Ovary (tissue), 3 donors: ENCODE data around the gene AGPAT2.

Experiments
- CTCF ChIP-seq, 3 donors: fragments of 450-650 bp in 2 of 3; fragments of 200-600 bp in 1 of 3; IDR thresholded peaks; one replicate each; pipeline versions ENCODE4 v1.5.1 to v1.8.0; 2016 to 2022; ENCODE audit warnings: antibody characterized with exemption in 3 of 3, mild to moderate bottlenecking in 1 of 3
- EP300 ChIP-seq: sonication (generic); formaldehyde crosslinking; IDR thresholded peaks from one replicate; pipeline ENCODE4 v1.6.1; 2017; ENCODE audit warnings: antibody characterized with exemption
- POLR2A ChIP-seq: fragments of 450-650 bp; IDR thresholded peaks from one replicate; pipeline ENCODE4 v1.6.1; 2017; ENCODE audit warnings: antibody characterized with exemption, mild to moderate bottlenecking, moderate library complexity
- donor health status: DM: no; HTN: no; CAD: no.

- TF ChIP-seq POLR2A = no peak
- TF ChIP-seq CTCF (IDR thresholded peaks at IDR 0.05) = no peak
- no peak for TF ChIP-seq EP300
Measured at GRCh38 chr9:136729144-136729543, 41.9 kb upstream of the AGPAT2 start.
